ENCODE measurements around the gene TMPRSS6. TPM values are rescaled to one million over a fixed set of nuclear protein-coding genes. Genes with fewer than 3 reads are reported as not detected.

Gene TMPRSS6
- polyA plus RNA-seq, 3 donors = 0.24 to 0.53 (median 0.44) TPM

DNA sequence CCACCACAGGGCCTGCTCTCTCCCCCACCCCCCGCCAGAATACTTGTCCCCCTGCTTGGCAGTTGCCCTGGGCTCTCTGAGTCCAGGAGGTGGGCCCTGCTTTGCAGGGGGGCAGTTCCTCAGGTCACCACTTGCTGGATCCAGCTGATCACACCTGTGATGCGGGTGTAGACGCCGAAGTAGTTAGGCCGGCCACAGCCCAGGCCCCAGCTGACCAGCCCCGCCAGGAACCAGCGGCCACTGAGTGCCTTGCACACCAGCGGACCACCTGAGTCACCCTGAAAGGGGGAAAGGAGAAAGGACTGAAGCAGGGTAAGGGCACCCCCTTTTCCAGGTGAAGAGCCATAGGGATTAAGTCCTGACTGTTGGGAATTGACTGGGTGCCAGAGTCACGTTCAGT lies 43.6 kb downstream of the TMPRSS6 start:
- DNase-seq = no peak

DNA sequence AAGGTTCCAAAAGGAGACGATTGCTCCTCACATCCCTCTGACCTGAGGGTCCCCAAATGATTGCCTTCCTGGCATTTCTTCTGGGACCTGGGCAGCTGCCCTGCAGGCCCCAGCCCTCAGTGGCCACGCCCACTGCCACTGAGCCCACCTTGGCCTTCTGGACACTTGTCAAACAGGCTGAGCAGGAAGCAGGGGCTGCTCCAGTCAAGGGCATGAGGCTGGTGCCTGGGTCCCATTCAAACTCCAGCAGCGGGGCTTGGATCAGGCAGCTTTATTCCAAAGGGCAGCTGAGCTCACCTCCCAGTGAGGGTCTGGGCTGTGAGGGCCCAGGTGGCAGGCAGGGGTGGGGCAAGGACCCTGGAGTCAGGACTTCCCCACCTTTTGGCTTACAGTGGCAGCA lies 44.3 kb downstream of the TMPRSS6 start:
- no peak for DNase-seq

GRCh38 chr22:37064553-37064952 lies 45.0 kb downstream of the TMPRSS6 start:
- no peak for DNase-seq

DNA sequence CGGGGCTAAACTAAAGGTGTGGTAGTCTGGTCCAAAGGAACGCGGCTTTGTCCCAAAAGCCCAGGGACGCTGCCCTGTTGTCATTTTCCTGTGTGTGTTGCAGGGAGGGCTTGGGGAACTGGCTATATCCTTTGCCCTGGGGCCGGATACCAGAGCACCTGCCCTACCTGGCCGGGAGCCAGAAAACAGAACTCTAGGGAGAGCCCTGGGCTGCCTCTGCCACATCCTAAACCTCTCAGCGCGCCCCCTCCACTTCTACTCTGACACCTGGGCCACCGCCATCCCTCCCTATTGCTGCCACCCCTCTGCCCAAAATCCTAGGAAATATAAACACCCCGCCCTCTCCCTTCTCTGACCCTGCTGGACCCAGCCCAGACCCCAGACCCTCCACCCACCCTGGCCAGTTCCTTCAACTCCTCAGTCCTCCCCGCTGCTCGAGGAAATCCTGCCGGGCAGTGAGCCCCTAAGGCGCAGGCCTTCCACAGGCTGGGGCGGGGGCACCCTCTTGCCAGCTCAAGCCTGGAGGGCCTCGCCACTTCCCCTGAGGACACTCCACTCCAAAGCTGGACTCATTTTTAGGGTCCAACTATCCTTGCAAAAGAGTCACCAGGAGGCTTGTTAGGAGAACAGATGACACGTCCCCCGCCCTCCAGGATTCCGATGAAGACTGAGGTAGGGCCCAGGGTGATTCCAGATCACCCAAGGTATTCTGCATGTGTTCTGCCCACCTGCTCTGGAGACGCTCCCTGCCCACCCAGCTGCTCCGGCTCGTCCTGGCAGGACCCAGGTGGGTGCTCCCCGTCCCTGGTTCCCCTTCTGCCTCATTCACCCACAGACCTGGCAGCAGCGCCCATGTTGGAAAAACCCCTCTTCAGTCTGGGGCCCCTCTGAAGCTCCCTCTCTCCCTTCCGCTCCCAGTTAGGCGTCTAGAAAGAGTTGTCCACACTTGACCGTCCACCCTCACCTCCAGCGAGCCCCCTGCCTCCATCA lies 45.8 kb downstream of the TMPRSS6 start:
- no peak for DNase-seq

DNA sequence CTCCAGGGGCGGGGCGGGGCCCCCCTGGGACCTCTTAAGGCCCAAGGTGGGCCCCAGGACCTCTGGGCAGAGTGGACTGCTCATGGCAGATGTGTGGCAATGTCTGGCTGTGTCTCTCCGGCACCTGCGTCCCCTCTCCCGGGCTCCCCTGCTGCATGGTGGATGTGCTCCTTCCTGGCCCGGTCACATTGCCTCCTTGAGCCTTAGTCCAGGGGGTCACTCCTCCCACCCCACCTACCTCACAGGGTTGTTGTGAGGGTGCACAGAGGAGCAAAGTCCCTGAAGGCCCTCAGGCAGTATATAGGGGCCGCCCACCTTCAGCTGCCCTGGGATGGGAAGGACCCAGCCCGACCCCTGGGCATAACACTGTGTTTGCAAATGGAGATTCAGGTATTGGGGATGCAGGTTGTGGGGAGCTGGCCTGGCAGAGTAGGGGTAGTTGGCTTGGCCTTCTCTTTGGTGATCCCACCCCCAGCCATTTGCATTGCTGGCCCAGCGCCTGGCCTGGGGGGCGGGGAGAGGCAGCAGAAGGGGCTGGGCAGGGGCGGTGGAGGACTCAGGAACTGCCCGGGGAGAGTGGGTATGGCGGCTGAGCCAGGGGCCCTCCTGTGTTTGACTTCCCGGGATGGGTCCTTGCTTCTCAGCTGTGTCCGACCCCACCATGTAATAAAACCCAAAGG lies 46.7 kb downstream of the TMPRSS6 start:
- no peak for DNase-seq

GRCh38 chr22:37062376-37062675 lies 47.2 kb downstream of the TMPRSS6 start:
- no peak for DNase-seq

DNA sequence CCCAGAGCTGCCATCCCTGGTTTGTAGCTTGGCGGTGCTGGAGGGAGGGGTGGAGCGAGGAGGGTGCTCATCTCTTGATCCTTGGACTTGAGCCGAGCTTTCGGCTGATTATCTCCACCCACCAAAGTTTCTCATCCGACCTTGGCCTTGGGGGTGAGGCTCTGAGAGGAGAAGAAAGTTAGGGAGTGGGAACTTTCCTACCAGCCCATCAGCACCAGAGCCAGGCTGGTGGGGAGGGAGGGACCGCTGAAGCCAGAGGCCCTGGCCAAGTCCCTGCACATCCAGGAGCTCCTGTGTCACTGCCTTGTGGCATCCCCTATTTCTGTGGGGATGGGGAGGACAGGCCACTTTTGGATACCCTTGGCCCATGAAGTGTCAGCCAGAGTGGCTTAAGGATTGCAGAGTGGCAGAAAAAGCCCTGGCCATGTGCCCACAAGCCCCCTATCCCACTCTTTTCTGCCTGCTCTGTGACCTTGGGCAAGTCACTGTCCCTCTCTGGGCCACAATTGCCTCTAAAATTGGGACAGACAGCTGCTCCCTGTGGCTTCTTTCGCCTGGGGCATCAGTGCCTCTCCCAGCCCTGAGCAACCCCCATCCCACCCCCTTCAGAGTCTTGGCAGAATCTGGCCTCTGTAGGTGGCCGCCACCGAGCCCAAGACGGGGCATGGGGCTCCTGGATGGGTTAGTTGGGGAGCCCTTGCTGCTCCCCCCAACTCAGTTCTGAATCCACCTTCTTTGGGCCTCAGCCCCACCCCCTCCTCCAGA lies 47.7 kb downstream of the TMPRSS6 start:
- DNase-seq = no peak

- DNase-seq = no peak
These were observed 48.5 kb downstream of the TMPRSS6 start for GRCh38 chr22:37060801-37061610.

DNA sequence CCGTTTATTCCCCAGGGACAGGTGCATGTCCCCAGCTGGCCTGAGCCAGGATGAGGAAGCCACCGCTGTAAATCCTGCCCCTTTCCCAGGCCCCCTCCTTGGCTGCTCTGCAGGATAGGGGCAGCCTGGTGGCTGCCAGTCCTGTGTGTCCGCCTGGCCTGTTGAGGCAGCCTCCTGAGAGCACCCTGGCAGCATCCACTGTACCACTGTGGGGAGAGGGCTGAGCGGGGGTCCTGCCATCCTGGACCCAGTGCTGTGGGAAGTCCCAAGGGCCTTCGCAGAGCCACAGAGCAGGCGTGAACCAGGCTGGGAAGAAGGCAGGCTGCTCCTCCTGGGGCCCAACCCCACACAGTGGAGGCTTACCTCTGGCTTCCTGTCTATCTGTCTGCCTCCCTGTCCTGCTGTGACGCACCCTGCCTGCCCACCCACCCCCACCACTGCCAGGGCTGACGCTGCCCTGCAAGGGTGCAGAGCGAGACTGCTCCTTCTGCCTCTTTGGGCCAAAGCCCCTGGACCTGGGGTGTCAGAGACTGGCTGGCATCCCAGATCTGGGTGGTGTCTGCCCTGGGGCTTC lies 49.5 kb downstream of the TMPRSS6 start:
- DNase-seq = no peak

DNA sequence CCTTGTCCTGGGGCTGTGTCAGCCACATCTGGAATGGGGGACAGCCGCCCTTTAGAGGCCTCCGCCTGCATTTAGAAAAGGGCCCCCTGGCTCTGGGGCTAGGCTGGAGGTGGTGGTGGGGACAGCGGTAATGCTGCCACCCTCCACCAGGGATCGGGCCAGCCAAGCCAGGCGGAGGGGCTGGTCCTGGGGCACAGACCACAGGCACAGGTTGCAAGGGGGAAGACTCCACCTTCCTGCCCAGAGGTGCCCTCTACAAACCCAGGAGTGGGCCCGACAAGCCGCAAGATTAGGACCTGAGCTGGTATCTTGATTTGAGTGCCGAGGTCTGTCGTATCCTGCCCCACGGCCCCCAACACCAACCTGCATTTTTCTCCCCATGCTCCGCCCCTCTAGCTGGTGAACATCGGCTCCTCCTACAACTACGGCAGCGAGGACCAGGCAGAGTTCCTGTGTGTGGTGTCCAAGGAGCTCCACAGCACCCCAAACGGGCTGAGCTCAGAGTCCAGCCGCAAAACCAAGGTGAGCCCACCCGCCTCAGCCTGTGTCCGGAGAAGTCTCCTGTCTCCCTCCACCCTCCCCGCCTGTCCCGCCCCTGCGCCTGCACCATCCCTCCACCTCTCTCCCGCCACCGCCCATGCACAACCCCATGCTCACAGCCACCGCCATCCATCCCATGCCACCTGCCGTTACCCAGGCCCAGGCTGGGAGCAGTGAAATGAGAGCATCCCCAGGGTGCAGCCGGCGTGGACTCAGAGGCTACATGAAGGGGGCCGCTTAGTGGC lies 50.4 kb downstream of the TMPRSS6 start:
- DNase-seq = no peak

DNA sequence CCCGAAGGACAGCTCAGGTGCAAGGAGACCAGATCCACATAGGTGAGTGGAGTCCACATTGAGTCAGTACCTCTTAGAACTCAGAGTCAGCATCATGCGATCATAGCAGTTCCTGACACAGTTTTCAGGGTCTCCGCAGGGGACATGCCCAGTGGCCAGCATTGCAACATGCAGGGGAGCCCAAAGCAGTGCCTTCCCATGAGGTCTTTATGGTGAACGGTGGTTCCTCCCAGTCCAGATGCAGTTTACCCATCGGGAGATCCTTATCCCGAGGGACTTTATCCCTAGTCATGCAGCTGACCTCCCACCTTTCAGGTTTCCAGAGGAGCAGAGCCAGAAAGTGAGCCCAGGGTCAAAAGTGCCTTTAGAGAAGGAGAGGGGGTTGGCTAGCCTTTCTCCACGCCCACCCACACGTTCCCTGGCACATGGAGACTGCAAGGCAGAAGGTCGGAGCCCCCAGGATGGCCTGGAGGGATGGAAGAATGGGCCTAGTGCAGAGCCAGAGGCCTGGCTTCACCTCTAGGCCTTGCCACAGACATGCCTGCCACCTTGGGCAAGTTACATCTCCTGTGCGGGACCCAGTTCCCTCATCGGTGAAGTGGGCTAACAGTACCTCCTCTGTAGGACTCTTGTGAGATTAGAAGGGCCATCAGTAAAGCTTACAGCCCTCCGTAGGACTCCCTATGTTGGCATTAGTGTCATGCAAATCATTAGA lies 51.6 kb downstream of the TMPRSS6 start:
- DNase-seq = no peak

- DNase-seq = no peak
These were observed 52.3 kb downstream of the TMPRSS6 start for GRCh38 chr22:37057226-37057625.

- DNase-seq = no peak
These were observed 53.3 kb downstream of the TMPRSS6 start for GRCh38 chr22:37056246-37056645.

DNA sequence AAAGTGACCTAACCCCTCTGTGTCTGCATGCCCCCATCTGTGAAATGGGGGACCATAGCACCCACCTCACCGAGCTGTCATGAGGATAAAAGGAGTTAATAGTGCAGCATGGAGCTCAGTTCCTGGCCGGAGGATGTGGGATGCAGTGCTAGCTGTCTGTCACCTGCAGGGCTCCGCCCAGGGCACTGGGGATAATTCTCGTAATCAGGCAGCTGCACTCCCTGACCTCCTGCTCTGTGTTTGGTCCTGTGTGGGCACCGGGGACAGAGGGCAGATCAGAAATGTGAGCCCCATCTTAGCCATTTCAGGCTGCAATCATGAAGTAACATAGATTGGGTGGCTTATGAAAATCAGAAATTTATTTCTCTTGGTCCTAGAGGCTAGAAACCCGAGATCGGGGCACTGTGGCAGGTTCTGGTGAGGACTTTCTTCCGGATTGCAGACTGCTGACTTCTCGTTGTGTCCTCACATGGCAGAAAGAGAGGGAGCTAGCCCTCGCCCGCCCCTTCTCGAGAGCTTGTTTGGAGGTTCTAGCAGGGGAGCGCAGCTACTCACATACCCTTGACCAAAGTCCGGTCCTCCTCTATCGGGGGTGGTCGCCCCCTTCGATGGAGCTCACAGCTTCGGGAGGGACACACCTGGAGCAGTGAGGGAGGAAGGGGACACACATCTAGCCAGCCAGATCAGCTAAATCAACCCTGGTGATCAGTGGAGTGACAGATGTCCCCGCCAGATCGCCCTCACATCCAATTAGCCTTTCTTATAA lies 54.7 kb downstream of the TMPRSS6 start:
- DNase-seq = no peak

DNA sequence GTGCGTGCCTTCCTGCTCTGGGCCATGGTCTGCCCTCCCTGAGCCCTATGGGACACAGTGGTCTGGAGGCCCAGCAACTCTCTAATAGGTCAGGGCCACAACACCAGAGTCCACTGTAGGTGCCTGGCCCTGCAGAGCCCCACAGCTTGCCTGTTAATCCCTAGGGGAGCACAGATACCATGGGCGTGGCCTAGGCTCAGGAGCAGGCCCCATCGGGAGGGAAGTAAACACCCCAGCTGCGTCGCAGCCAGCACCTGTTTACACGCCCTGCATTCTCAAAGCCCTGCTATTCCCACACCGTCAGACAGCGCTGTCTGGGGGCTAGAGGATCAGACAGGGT lies 55.5 kb downstream of the TMPRSS6 start:
- no peak for DNase-seq

DNA sequence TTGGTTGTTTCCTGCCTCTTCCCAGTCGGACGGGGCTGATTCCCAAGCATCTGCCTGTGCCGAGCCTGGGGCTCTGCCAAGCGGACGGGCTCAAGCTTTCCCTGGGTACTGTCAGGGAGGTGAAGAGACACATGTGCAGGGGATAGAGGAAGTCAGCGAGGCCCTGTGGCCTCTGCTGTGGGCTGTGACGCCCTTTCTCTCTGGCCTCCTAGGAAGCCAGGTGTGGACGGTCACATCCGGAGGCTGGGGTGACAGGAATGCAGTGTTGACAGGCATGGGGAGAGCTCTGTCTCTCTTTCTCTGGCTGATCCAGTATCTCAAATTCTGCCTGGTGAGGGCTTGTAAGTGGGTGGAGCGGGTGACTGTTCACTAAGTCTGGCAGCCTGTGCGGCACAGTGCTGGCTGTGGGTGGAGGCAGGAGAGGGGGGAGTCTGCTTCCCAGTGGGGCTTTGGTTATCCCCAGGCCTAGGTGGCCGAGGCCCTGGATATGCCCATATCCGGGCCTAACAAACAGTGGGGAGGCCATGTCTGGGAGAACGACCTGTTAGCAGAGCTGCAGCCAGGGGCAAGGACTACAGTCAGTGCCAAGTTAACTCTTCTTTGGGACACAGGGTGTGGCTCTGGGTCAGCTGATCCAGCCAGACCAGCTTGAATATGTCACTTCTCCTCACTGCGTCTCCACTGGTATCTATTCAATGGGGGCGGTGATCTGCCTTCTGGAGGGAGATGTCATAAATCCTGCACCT lies 56.0 kb downstream of the TMPRSS6 start:
- DNase-seq = no peak

DNA sequence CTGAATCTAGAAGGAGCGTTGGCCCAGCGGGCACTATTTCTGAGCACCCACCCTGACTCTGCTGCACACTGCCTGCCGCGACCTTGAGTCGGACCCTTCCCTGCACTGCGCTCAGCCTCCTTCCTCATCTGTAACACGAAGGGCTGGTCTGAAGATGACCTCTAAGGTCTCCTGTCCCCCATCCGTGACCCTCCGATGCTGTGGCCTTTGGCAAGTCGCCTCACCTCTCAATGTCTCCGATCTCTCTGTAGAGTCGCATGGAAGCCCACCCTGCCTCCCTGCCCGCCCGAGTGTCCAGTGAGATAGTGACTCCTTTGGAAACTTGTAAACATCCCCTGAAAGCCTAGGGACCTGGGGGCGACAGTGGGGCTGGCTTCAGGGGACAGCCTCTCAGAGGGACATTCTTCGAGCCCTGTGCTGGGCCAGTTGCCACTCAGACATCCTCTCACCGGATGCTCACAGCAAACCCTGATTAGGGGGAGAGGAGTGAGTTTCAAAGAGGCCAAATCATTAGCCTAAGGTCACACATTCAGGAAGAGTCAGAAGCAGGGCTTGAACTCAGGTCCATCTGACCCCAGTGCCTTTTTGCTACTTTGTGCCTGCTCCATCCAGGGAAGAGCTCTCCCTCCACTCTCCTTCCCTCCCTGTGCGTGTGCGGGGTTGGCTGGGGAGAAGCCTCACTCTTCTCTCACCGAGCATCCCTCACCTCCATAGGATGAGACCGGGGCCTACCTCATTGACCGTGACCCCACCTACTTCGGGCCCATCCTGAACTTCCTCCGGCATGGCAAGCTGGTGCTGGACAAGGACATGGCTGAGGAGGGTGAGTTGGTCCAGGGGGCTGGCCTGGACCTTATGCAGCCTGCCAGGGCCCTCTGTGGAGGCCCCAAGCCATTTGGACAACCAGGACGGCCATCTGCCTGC lies 56.9 kb downstream of the TMPRSS6 start:
- no peak for DNase-seq
